ENCODE data around the gene FAM83F.

FAM83F gene

GRCh38 chr22:40028098-40028425, 33.3 kb downstream of the FAM83F start:
- TF ChIP-seq CTCF (IDR thresholded peaks at IDR 0.05; ENCODE audit: insufficient read depth, low read length, poor library complexity, severe bottlenecking) (no peak), EZH2phosphoT487 (conservative IDR thresholded peaks at IDR 0.05; ENCODE audit: low read length) (no peak)
- Histone ChIP-seq H2AFZ (ENCODE audit: low read depth, low read length, severe bottlenecking) (no peak overlapping the region), H3K27ac (ENCODE audit: low read depth, low read length) (no peak overlapping the region), H3K4me3 (ENCODE audit: insufficient read depth, low read length, poor library complexity, severe bottlenecking) (no peak overlapping the region), H3K36me3 (ENCODE audit: low read length) (no peaks in the 10 kb centered on the region), H3K9ac (ENCODE audit: low read length) (no peak overlapping the region), H4K20me1 (ENCODE audit: low read depth, low read length) (no peaks in the 10 kb centered on the region), H3K27me3 (ENCODE audit: low read length) (no peaks in the 10 kb centered on the region), H3K9me2 (replicated peaks; ENCODE audit: insufficient read depth, low read length) (no peaks in the 10 kb centered on the region), H3K79me2 (ENCODE audit: insufficient read depth, low read length) (no peaks in the 10 kb centered on the region), H3K4me2 (ENCODE audit: low read depth, low read length, poor library complexity, severe bottlenecking) (no peak overlapping the region), H3K9me3 (ENCODE audit: insufficient read depth, low read length) (no peaks in the 10 kb centered on the region), H3F3A (ENCODE audit: insufficient read depth) (no peaks in the 10 kb centered on the region)

- H3K36me3 ChIP-seq (ENCODE audit: low read length): no peaks in the 10 kb centered on the region
- no peaks in the 10 kb centered on the region for H3K9me2 ChIP-seq (replicated peaks; ENCODE audit: insufficient read depth, low read length)
- H3K27me3 ChIP-seq (ENCODE audit: low read length): no peaks in the 10 kb centered on the region
- TF ChIP-seq CTCF (IDR thresholded peaks at IDR 0.05; ENCODE audit: insufficient read depth, low read length, poor library complexity, severe bottlenecking) (no peak), EZH2phosphoT487 (conservative IDR thresholded peaks at IDR 0.05; ENCODE audit: low read length) (no peak)
- H3K4me2 ChIP-seq (ENCODE audit: low read depth, low read length, poor library complexity, severe bottlenecking): no peak overlapping the region
- H3K9ac ChIP-seq (ENCODE audit: low read length): no peak overlapping the region
- no peak overlapping the region for H3K27ac ChIP-seq (ENCODE audit: low read depth, low read length)
- H4K20me1 ChIP-seq (ENCODE audit: low read depth, low read length): no peaks in the 10 kb centered on the region
- no peaks in the 10 kb centered on the region for H3K9me3 ChIP-seq (ENCODE audit: insufficient read depth, low read length)
- H3K4me3 ChIP-seq (ENCODE audit: insufficient read depth, low read length, poor library complexity, severe bottlenecking): no peak overlapping the region
- no peak overlapping the region for H2AFZ ChIP-seq (ENCODE audit: low read depth, low read length, severe bottlenecking)
- no peaks in the 10 kb centered on the region for H3K79me2 ChIP-seq (ENCODE audit: insufficient read depth, low read length)
- no peaks in the 10 kb centered on the region for H3F3A ChIP-seq (ENCODE audit: insufficient read depth)
Measured at GRCh38 chr22:40029189-40029890, 34.6 kb downstream of the FAM83F start.

GRCh38 chr22:40030026-40030757, 35.4 kb downstream of the FAM83F start:
- H3K79me2 ChIP-seq (ENCODE audit: insufficient read depth, low read length): no peaks in the 10 kb centered on the region
- H3K4me2 ChIP-seq (ENCODE audit: low read depth, low read length, poor library complexity, severe bottlenecking): no peak overlapping the region
- H3K9me2 ChIP-seq (replicated peaks; ENCODE audit: insufficient read depth, low read length): no peaks in the 10 kb centered on the region
- no peak overlapping the region for H2AFZ ChIP-seq (ENCODE audit: low read depth, low read length, severe bottlenecking)
- H3F3A ChIP-seq (ENCODE audit: insufficient read depth): no peaks in the 10 kb centered on the region
- no peak overlapping the region for H3K4me3 ChIP-seq (ENCODE audit: insufficient read depth, low read length, poor library complexity, severe bottlenecking)
- H3K9me3 ChIP-seq (ENCODE audit: insufficient read depth, low read length): no peaks in the 10 kb centered on the region
- H3K9ac ChIP-seq (ENCODE audit: low read length): no peak overlapping the region
- H3K27ac ChIP-seq (ENCODE audit: low read depth, low read length): no peak overlapping the region
- TF ChIP-seq CTCF (IDR thresholded peaks at IDR 0.05; ENCODE audit: insufficient read depth, low read length, poor library complexity, severe bottlenecking): no peak
- TF ChIP-seq EZH2phosphoT487 (conservative IDR thresholded peaks at IDR 0.05; ENCODE audit: low read length): no peak
- no peaks in the 10 kb centered on the region for H3K27me3 ChIP-seq (ENCODE audit: low read length)
- H3K36me3 ChIP-seq (ENCODE audit: low read length): no peaks in the 10 kb centered on the region
- no peaks in the 10 kb centered on the region for H4K20me1 ChIP-seq (ENCODE audit: low read depth, low read length)
